ENCODE results near the gene MAP2K7.
A peak's percentile ranks its signal among the peaks of the same experiment; 100 is the strongest.

MAP2K7 gene

DNA sequence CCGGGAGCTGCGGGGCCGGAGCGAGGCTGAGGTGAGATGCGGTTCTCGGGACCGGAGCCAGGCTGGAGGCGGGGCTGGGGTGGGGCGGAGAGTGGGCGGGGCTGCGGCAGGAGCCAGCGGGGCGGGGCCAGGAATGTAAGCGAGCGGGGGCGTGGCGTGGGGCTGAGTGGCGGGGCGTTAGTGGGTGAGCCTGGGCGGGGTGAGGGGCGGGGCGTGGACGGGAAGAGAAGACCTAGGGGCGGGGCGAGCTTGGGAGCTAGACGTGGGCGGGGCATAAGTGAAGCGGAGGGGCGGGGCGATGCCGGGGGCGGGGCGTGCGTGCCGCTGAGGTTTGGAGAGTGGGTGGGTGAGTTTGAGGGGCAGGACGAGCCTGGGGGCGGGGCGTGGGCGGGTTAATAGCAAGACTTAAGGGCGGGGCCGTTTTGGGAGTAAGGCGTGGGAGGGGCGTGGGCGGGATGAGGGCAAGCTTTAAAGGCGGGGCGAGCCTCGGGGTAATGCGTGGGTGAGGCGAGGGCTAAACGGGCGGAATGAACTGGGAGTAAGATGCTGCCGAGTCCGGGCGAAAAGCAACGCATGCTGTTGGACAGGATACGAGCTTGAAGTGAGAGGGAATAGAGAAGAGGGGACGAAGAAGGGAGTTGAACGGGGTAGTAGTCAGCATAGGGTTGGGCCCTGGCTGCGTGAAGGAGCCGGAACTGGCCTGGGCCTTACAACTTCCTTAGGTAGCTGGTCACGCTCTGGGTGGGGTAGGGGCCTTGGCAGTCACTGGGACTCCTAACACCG is 17.0 kb downstream of the MAP2K7 start:
- peaks cover 11 to 18% of the 10 kb centered on the region in 2 donors for H3K36me3 Mint-ChIP-seq
- peak; percentile 54 to 66 for ATAC-seq (replicated peaks)
- peak; percentile 88 for DNase-seq
- H3K27ac Mint-ChIP-seq = peak overlapping the region; percentile 86
- peaks cover 31 to 60% of the 10 kb centered on the region in 2 donors for H3K4me1 Mint-ChIP-seq
- H3K4me3 Mint-ChIP-seq = peak overlapping the region; percentile 87 to 89
- no peaks in the 10 kb centered on the region for H3K9me3 Mint-ChIP-seq
- H3K27me3 Mint-ChIP-seq = peaks cover 22 to 45% of the 10 kb centered on the region in 2 donors

DNA sequence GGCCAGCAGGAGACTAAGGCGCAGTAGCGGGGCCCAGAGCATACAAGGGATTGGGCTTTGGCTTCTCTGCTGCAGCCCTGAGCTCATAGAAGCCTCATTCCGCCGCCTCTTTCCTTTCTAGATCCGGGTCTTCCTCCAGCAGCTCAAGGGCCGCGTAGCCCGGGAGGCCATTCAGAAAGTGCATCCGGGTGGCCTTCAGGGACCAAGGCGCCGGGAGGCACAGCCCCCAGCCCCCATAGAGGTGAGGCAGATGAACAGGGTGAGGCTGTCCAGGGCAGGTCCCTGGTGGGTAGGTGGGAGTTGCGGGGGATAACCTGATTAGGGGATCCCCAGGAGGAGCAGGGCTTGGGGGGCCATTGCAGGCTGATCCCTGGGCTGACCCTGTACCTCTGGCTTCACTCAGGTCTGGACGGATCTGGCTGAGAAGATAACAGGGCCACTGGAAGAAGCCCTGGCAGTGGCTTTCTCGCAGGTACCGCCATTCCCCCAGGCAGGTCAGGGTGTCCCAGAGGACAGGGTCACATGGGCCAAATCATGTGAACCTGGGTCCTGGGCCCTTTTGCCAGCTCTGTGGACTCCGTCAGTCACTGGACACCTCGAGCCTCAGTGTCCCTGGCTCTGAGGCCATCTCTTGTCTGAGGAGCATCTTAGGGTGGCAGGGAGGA is 17.8 kb downstream of the MAP2K7 start:
- no peaks in the 10 kb centered on the region for H3K9me3 Mint-ChIP-seq

DNA sequence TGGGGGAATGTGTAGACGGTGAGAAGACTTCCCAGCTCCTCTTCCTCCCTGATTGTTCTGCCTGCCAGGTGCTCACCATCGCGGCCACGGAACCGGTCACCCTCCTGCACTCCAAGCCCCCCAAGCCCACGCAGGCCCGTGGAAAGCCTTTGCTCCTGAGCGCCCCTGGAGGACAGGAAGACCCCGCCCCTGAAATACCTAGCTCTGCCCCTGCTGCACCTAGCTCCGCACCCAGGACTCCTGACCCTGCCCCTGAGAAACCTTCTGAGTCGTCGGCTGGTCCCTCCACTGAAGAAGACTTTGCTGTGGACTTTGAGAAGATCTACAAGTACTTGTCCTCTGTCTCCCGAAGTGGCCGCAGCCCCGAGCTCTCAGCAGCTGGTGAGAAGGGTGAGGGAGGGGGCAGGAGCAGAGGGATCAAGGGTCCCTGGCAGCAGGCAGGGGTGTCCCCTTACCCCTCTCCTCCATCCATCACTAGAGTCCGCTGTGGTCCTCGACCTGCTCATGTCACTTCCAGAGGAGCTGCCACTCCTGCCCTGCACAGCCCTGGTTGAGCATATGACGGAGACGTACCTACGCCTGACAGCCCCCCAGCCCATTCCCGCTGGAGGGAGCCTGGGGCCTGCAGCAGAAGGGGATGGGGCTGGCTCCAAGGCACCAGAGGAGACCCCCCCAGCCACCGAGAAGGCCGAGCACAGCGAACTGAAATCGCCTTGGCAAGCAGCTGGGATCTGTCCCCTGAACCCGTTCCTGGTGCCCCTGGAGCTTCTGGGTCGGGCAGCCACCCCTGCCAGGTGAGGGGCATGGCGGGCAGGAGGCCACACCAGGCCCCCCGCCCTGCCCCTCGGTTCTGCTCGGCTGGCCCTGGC is 18.5 kb downstream of the MAP2K7 start:
- Mint-ChIP-seq H3K4me3 (peak overlapping the region; percentile 37 to 48), H3K9me3 (no peaks in the 10 kb centered on the region), H3K4me1 (peaks cover 34 to 54% of the 10 kb centered on the region in 2 donors), H3K27me3 (peaks cover 15 to 37% of the 10 kb centered on the region in 2 donors), H3K36me3 (peaks cover 15 to 22% of the 10 kb centered on the region in 2 donors), H3K27ac (no peak overlapping the region)
- DNase-seq (no peak), ATAC-seq (replicated peaks) (no peak)

More for the DNA sequence above, 17.8 kb downstream of the MAP2K7 start:
- peaks cover 19 to 41% of the 10 kb centered on the region in 2 donors for H3K27me3 Mint-ChIP-seq
- peak overlapping the region; percentile 87 to 89 for H3K4me3 Mint-ChIP-seq
- DNase-seq (no peak), ATAC-seq (replicated peaks) (no peak)
- peaks cover 12 to 19% of the 10 kb centered on the region in 2 donors for H3K36me3 Mint-ChIP-seq
- H3K27ac Mint-ChIP-seq = peak overlapping the region; percentile 86
- H3K4me1 Mint-ChIP-seq = peaks cover 31 to 57% of the 10 kb centered on the region in 2 donors

DNA sequence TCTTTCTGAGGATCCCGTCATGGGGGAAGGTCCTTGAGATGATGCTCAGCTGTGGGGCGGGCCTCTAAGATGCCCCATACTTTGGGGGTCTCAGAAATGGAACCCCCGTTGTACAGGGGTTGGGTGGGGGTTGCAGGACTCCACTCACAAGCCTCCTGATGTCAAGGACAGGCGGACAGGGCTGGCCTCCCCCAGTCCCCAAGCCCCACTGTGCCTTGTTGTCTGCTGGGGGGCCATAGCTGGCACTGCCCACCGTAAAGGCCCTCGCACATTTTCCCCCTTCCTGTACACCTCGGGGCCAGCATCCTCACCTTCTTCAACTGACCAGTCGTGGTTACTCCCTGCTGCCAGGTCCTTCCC is 19.1 kb downstream of the MAP2K7 start:
- no peak for DNase-seq
- H3K4me3 Mint-ChIP-seq = no peak overlapping the region
- H3K27me3 Mint-ChIP-seq = peaks cover 13 to 32% of the 10 kb centered on the region in 2 donors
- H3K27ac Mint-ChIP-seq = peak overlapping the region; percentile 63
- H3K9me3 Mint-ChIP-seq = no peaks in the 10 kb centered on the region
- H3K36me3 Mint-ChIP-seq = peaks cover 15 to 26% of the 10 kb centered on the region in 2 donors
- peaks cover 33 to 52% of the 10 kb centered on the region in 2 donors for H3K4me1 Mint-ChIP-seq
- ATAC-seq (replicated peaks) = no peak

DNA sequence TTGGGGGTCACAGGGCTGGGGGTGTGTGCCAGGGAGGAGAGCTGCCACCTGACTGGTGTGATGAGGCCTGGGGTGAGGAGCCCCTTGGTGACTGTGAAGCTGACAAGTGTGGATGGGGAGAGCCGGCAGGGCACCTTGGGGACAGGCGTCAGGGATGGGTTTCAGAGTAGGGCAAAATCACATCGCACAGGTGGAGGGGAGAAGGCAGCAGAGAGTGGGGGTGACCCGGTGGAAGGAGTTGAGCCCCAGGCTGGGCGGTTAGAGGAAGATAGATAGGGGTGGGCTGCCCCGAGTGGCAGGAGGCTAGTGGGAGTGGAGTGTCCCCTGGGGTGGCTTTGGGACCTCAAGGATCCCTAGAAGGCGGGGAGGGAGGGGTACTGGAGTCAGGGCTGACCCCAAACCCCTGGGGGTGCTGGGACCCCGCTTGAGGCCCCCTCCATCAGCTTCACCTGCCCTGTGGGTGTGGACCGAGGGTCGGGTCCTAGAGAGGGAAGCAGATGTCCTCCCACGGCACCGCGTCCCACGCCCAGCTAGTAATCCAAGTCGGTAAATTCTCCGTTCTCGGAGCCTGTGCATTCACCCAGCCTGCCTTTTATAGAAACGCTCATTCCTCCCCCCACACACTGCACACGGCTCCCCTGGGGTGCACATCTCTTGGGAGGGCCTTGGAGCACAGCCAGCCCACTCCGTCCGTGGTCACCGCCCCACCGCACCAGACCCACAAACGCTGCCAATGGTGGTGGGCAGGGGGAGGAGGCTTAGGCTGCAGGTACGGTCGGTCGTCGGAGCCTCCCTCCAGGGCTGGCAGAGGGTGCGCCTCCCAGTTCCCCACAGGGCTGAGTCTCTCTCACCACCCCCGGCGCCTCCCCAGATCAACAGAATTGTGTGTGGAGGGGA is 19.9 kb downstream of the MAP2K7 start:
- H3K36me3 Mint-ChIP-seq = peaks cover 22 to 33% of the 10 kb centered on the region in 2 donors
- peaks cover 8 to 25% of the 10 kb centered on the region in 2 donors for H3K27me3 Mint-ChIP-seq
- peaks cover 33 to 52% of the 10 kb centered on the region in 2 donors for H3K4me1 Mint-ChIP-seq
- peak overlapping the region; percentile 63 for H3K27ac Mint-ChIP-seq
- H3K9me3 Mint-ChIP-seq = no peaks in the 10 kb centered on the region
- ATAC-seq (replicated peaks) = no peak
- H3K4me3 Mint-ChIP-seq = no peak overlapping the region
- DNase-seq = no peak

DNA sequence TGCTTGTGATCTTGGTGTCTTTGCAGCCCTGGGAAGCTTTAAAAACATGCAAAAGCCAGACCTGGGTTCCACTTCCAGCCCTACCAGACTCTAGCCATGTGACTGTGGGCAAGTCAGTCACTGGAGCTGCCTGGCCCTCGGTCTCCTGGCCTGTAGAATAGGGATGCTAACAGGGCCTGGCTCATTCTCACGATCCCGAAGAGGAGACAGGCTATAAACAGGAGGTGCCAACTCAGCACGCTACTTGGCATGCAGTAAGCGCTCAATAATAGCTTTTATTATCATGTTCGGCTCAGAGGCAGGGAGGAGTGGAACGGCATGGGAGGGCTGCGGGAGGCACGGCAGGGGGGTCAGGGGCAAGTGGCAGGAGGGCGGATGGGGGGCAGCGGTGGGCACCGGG is 20.6 kb downstream of the MAP2K7 start:
- H3K9me3 Mint-ChIP-seq = no peaks in the 10 kb centered on the region
- peaks cover 27 to 38% of the 10 kb centered on the region in 2 donors for H3K36me3 Mint-ChIP-seq
- H3K4me3 Mint-ChIP-seq = peak overlapping the region in 1 of 2 donors; percentile 75
- DNase-seq = no peak
- H3K4me1 Mint-ChIP-seq = peaks cover 33 to 54% of the 10 kb centered on the region in 2 donors
- peaks cover 7 to 18% of the 10 kb centered on the region in 2 donors for H3K27me3 Mint-ChIP-seq
- ATAC-seq (replicated peaks) = no peak
- H3K27ac Mint-ChIP-seq = peak overlapping the region; percentile 59

DNA sequence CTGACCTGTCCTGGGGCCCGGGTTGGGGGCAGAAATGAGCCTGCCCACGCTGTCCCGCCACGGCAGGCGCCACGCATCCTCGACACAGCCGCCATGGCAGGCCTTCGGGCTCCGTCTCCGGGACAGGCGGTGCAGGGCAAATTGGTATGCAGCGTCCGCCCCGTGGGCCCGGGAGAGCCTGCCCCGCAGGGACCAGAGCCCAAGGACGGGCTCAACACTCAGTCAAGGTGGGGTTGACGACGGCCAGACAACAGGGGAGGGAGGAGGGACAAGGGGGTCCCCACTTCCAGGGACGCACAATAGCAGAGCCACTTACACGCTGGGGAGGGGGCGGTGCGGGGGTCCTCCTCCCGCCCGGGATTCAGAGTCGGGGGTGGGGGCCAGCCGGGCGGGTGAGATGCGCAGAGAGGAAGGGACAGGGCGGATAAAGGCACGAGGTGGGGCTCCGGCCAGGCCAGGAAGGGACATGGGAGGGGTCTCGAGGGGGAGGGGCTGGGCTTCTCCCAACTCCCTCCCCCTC is 21.0 kb downstream of the MAP2K7 start:
- DNase-seq = no peak
- Mint-ChIP-seq H3K4me1 (peaks cover 31 to 54% of the 10 kb centered on the region in 2 donors), H3K4me3 (no peak overlapping the region)

DNA sequence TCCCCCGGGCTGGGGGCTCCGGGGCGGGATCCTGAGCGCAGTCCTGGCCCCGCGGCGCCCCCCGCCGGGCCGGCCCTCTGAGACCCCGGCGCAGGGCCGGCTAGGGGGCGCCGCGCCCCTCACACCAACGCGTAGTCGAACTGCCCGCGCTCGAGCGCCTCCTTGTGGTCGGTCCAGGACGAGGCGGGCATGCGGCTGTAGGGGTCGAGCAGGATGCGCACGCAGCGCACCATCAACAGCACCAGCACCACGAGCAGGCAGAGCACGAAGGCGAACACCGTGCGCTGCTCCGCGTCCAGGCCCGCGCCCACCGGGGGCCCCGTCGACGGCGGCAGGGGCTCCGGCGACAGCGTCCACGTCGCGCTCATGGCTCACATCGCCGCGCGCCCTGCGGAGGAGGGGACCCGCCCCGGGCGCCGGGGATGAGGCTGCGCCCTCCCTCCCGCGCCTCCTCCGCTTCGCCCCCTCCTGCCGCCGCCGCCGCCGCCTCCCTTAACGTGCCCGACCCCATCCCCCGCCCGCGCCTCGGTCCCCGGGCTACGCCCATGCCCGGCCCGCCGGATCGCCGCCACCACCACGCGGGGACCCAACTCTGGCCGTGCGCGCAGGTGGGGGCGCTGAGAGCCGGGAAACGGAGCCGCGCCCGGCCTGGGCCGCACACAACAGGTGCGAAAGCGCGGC is 21.6 kb downstream of the MAP2K7 start:
- H3K27ac Mint-ChIP-seq = peak overlapping the region; percentile 92
- H3K4me3 Mint-ChIP-seq = peak overlapping the region; percentile 83 to 84
- H3K4me1 Mint-ChIP-seq = peaks cover 26 to 49% of the 10 kb centered on the region in 2 donors
- DNase-seq = peak; percentile 63
- H3K27me3 Mint-ChIP-seq = peaks cover 0 to 8% of the 10 kb centered on the region in 2 donors
- peaks cover 31 to 39% of the 10 kb centered on the region in 2 donors for H3K36me3 Mint-ChIP-seq
- H3K9me3 Mint-ChIP-seq = no peaks in the 10 kb centered on the region
- peak; percentile 43 to 51 for ATAC-seq (replicated peaks)

More for the DNA sequence above, 21.0 kb downstream of the MAP2K7 start:
- no peaks in the 10 kb centered on the region for H3K9me3 Mint-ChIP-seq
- no peak overlapping the region for H3K27ac Mint-ChIP-seq
- peaks cover 4 to 14% of the 10 kb centered on the region in 2 donors for H3K27me3 Mint-ChIP-seq
- H3K36me3 Mint-ChIP-seq = peaks cover 31 to 41% of the 10 kb centered on the region in 2 donors
- ATAC-seq (replicated peaks) = no peak

DNA sequence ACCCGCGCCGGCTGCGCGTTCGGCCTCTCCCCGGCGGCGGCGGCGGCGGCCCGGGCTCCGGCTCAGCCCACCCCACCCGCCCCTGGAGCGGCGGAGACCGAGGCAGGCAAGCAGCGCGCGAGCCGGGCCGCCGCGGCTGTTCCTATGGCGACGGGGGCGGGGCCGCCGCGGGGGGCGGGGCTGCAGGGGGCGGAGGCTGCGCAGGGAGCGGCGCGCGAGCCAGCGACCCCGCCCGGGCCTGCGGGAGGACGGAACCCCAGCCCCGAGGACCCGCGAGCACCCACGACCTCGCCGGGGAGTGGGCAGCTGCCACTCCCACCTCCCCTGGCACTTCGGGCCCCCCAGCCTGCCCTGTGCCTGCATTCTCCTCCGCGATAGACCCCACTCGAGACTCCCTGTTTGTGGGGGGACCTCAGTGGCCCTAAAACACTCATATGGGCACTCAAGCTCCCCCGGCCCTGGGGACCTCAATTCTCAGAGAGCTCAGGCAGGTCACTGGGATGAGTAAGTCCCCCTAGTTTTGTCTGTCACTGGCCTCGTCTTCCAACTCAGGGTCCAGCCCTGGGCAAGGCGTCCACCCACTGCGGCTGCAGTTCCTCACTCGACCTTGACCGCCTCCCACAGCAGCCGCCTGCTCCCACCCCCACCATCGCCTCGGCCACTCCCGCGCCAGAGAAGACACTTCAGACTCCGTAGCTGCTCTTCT is 22.5 kb downstream of the MAP2K7 start, which contains the start of gene CTXN1:
Gene CTXN1, minus strand, starts transcription at position 115 of the 706 bp plus-strand sequence. CDS start 597 bp downstream, outside the sequence.
- peak within 1 kb of the TSS; percentile 83 to 84 for H3K4me3 Mint-ChIP-seq
- peaks cover 31 to 47% of the 10 kb centered on the region in 2 donors for H3K36me3 Mint-ChIP-seq
- H3K27ac Mint-ChIP-seq = peak within 1 kb of the TSS; percentile 92
- H3K4me1 Mint-ChIP-seq = peaks cover 24 to 43% of the 10 kb centered on the region in 2 donors
- no peaks in the 10 kb centered on the region for H3K9me3 Mint-ChIP-seq
- no peak for DNase-seq
- ATAC-seq (replicated peaks) = peak; percentile 52 to 63
- H3K27me3 Mint-ChIP-seq = peaks cover 0 to 8% of the 10 kb centered on the region in 2 donors

DNA sequence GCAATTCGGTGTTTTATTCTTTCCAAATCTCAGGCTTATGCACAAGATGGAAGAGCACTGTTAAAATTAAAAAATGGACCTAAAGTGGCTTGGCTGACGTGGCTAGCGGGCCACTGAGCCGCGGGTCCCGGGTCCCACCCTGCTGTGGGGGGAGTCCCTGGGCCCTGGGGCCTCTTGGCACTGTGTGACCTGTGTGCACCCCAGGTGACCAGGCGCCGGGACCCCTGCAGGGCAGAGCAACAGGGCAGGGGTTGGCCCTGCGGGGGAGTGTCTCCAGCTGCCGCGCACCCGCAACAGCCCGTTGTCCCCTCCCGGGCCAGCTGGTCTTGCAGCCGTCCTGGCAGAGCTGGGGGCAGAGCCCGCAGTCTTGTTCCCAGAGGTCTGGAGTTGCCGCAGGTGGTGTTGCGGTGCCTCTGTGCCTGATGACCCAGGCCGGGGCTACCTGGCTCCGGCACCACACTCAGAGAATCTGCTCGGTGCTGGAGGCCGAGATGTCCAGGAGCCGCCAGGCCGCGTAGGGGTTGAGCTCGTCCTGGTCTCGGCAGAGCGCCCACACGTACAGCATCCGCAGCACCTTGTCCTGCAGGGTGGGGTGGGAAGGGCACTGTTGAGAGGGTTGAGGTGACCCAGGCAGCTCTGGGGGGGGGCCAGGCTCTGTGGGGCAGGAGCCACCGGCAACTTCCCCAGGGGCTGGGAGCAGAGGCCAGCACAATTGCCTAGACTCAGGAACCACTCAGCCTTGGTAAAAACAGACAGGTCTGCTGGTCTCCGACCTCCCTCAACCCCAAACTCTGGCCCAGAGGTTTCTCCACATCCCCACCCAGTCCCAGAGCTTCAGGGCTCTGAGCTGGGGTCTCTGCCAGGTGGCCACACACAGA is 23.3 kb downstream of the MAP2K7 start:
- ATAC-seq (replicated peaks) = no peak
- H3K4me3 Mint-ChIP-seq = peak overlapping the region; percentile 80 to 81
- peaks cover 0 to 8% of the 10 kb centered on the region in 2 donors for H3K27me3 Mint-ChIP-seq
- DNase-seq = no peak
- H3K9me3 Mint-ChIP-seq = no peaks in the 10 kb centered on the region
- H3K27ac Mint-ChIP-seq = peak overlapping the region; percentile 86
- peaks cover 18 to 35% of the 10 kb centered on the region in 2 donors for H3K4me1 Mint-ChIP-seq
- peaks cover 36 to 51% of the 10 kb centered on the region in 2 donors for H3K36me3 Mint-ChIP-seq

DNA sequence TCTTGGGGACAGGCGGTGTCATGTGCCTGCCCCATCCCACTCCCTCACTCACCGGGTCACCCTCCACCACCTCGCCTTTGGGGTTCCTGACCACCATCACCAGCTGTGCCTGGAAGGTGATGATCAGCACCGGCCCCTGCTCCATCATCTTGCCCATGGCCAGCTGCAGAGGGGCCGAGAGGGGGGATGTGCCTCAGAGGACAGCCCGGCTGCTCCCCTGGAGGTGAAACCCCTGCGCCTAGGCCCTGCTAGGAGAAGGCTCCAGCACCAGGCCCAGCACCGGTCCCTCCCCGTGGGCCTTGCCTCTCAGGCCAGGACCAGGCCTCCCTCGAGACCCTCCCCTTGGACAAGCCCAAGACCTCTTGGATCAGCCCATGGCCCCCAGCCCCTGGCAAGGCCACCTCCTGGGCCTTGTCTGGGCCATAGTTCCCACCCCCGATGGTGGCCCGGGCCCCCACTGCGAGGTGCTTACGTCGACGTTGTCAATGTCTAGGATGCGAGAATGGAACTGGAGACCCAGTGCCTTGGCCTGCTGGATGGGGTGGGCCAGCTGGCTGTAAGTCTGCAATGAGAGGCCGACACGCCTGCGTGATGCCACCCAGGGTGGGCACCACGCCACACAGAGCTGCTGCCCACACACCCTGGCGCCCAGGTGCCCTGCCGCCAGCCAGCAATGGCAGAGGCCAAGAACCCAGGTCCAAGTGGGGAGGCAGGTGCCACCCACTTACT is 24.1 kb downstream of the MAP2K7 start:
- peaks cover 36 to 49% of the 10 kb centered on the region in 2 donors for H3K36me3 Mint-ChIP-seq
- no peak for DNase-seq
- no peak overlapping the region for H3K27ac Mint-ChIP-seq
- peaks cover 14 to 30% of the 10 kb centered on the region in 2 donors for H3K4me1 Mint-ChIP-seq
- H3K27me3 Mint-ChIP-seq = peaks cover 0 to 8% of the 10 kb centered on the region in 2 donors
- ATAC-seq (replicated peaks) = no peak
- H3K4me3 Mint-ChIP-seq = no peak overlapping the region
- H3K9me3 Mint-ChIP-seq = no peaks in the 10 kb centered on the region

All from stimulated activated naive B cell treated with anti-CD40 and anti-IgM and Interleukin-4, amounts not matched to agents 10 μg/mL and 1 μg/mL and 100 μg/mL, for 72 hours (primary cell).